Mucosa of rectum (tissue), 2 donors: ENCODE data around the gene SLC6A19.

Source experiments
- H3K27ac ChIP-seq, 2 donors: one replicate each; pipeline ENCODE4 v1.7.0; 2013; ENCODE audit warnings: inconsistent platforms in 2 of 2, low read depth in 2 of 2, low read length in 2 of 2
- H3K27me3 ChIP-seq, 2 donors: one replicate each; pipeline ENCODE4 v1.7.0; 2013; ENCODE audit warnings: low read length in 2 of 2; ENCODE audit not compliant: control insufficient read depth in 2 of 2, insufficient read depth in 2 of 2
- H3K36me3 ChIP-seq, 2 donors: one replicate each; pipeline ENCODE4 v1.7.0; 2013; ENCODE audit warnings: low read length in 2 of 2; ENCODE audit not compliant: control insufficient read depth in 2 of 2, insufficient read depth in 2 of 2
- H3K4me1 ChIP-seq, 2 donors: one replicate each; pipeline ENCODE4 v1.7.0; 2013; ENCODE audit warnings: low read length in 2 of 2, mild to moderate bottlenecking in 1 of 2; ENCODE audit not compliant: control insufficient read depth in 2 of 2, insufficient read depth in 2 of 2
- H3K4me3 ChIP-seq, 2 donors: one replicate each; pipeline ENCODE4 v1.7.0; 2013; ENCODE audit warnings: low read length in 2 of 2
- H3K9ac ChIP-seq, 2 donors: one replicate each; pipeline ENCODE4 v1.7.0; 2013; ENCODE audit warnings: low read length in 2 of 2, low read depth in 1 of 2, mild to moderate bottlenecking in 1 of 2
- H3K9me3 ChIP-seq, 2 donors: one replicate each; pipeline ENCODE4 v1.7.0; 2013; ENCODE audit warnings: low read length in 2 of 2; ENCODE audit not compliant: control insufficient read depth in 2 of 2
- donor health status: healthy.
- donor health status: Normal muscosa, but diverticular disease.

SLC6A19 gene

GRCh38 chr5:1207555-1207954 lies 6.2 kb downstream of the SLC6A19 start:
- Histone ChIP-seq H3K4me1 (peaks cover 0 to 14% of the 10 kb centered on the region in 2 donors), H3K27me3 (no peaks in the 10 kb centered on the region), H3K36me3 (no peaks in the 10 kb centered on the region), H3K9ac (no peak overlapping the region), H3K4me3 (no peak overlapping the region), H3K27ac (no peak overlapping the region), H3K9me3 (no peaks in the 10 kb centered on the region)

- no peaks in the 10 kb centered on the region for H3K27me3 ChIP-seq
- H3K4me1 ChIP-seq, result peaks cover 0 to 14% of the 10 kb centered on the region in 2 donors
These were observed 6.9 kb downstream of the SLC6A19 start for GRCh38 chr5:1208221-1208742.

GRCh38 chr5:1208743-1209488 lies 7.5 kb downstream of the SLC6A19 start:
- no peak overlapping the region for H3K27ac ChIP-seq
- no peaks in the 10 kb centered on the region for H3K9me3 ChIP-seq
- H3K4me1 ChIP-seq, result peaks cover 0 to 14% of the 10 kb centered on the region in 2 donors
- no peak overlapping the region for H3K4me3 ChIP-seq
- no peaks in the 10 kb centered on the region for H3K36me3 ChIP-seq
- H3K27me3 ChIP-seq, result no peaks in the 10 kb centered on the region
- no peak overlapping the region for H3K9ac ChIP-seq

More at GRCh38 chr5:1208221-1208742, 6.9 kb downstream of the SLC6A19 start:
- Histone ChIP-seq H3K4me3 (no peak overlapping the region), H3K9ac (no peak overlapping the region), H3K36me3 (no peaks in the 10 kb centered on the region), H3K27ac (no peak overlapping the region), H3K9me3 (no peaks in the 10 kb centered on the region)

GRCh38 chr5:1209489-1209852 lies 8.1 kb downstream of the SLC6A19 start:
- Histone ChIP-seq H3K36me3 (no peaks in the 10 kb centered on the region), H3K4me3 (no peak overlapping the region), H3K27ac (no peak overlapping the region), H3K4me1 (peaks cover 0 to 14% of the 10 kb centered on the region in 2 donors), H3K27me3 (no peaks in the 10 kb centered on the region), H3K9me3 (no peaks in the 10 kb centered on the region), H3K9ac (no peak overlapping the region)

- Histone ChIP-seq H3K36me3 (no peaks in the 10 kb centered on the region), H3K27me3 (no peaks in the 10 kb centered on the region), H3K4me1 (peaks cover 0 to 8% of the 10 kb centered on the region in 2 donors), H3K4me3 (no peak overlapping the region), H3K27ac (no peak overlapping the region), H3K9ac (no peak overlapping the region), H3K9me3 (no peaks in the 10 kb centered on the region)
These were observed 8.7 kb downstream of the SLC6A19 start for GRCh38 chr5:1209896-1210776.

GRCh38 chr5:1210832-1211251 lies 9.4 kb downstream of the SLC6A19 start:
- Histone ChIP-seq H3K27ac (no peak overlapping the region), H3K4me3 (no peak overlapping the region), H3K9me3 (peaks cover 0 to 6% of the 10 kb centered on the region in 2 donors), H3K4me1 (peaks cover 0 to 7% of the 10 kb centered on the region in 2 donors), H3K27me3 (no peaks in the 10 kb centered on the region), H3K36me3 (no peaks in the 10 kb centered on the region), H3K9ac (no peak overlapping the region)

- no peaks in the 10 kb centered on the region for H3K27me3 ChIP-seq
- H3K36me3 ChIP-seq, result no peaks in the 10 kb centered on the region
- no peak overlapping the region for H3K9ac ChIP-seq
- H3K27ac ChIP-seq, result no peak overlapping the region
- H3K4me1 ChIP-seq, result peaks cover 0 to 7% of the 10 kb centered on the region in 2 donors
- H3K9me3 ChIP-seq, result peaks cover 0 to 6% of the 10 kb centered on the region in 2 donors
- H3K4me3 ChIP-seq, result no peak overlapping the region
These were observed 10.3 kb downstream of the SLC6A19 start for GRCh38 chr5:1211701-1212100.

GRCh38 chr5:1212271-1212670 lies 10.9 kb downstream of the SLC6A19 start:
- Histone ChIP-seq H3K36me3 (no peaks in the 10 kb centered on the region), H3K4me3 (no peak overlapping the region), H3K9ac (no peak overlapping the region), H3K27ac (no peak overlapping the region), H3K9me3 (peaks cover 0 to 6% of the 10 kb centered on the region in 2 donors), H3K4me1 (peaks cover 0 to 7% of the 10 kb centered on the region in 2 donors), H3K27me3 (no peaks in the 10 kb centered on the region)

- Histone ChIP-seq H3K4me1 (peaks cover 0 to 7% of the 10 kb centered on the region in 2 donors), H3K36me3 (no peaks in the 10 kb centered on the region), H3K4me3 (no peak overlapping the region), H3K27me3 (no peaks in the 10 kb centered on the region), H3K27ac (no peak overlapping the region), H3K9ac (no peak overlapping the region), H3K9me3 (peaks cover 0 to 6% of the 10 kb centered on the region in 2 donors)
These were observed 11.5 kb downstream of the SLC6A19 start for GRCh38 chr5:1212881-1213280.
